NB4 (cell line): Measurements from ENCODE around the gene MYO18A.

Experiments used
- MYC ChIP-seq: IDR thresholded peaks from 2 replicates; pipeline ENCODE4 v1.6.1; 2011; ENCODE audit warnings: low read depth, low read length
- POLR2A ChIP-seq: IDR thresholded peaks from 2 replicates; pipeline ENCODE4 v1.6.1; 2011; ENCODE audit warnings: mild to moderate bottlenecking; ENCODE audit not compliant: insufficient read length; ENCODE audit errors: extremely low read depth
- TF ChIP-seq, protein P1 (sequence below): IDR thresholded peaks from one replicate; pipeline ENCODE4 v1.5.1; 2012; ENCODE audit warnings: low read depth, low read length
- TF ChIP-seq, protein P2 (sequence below): IDR thresholded peaks from 2 replicates; pipeline ENCODE4 v1.6.1; 2011; ENCODE audit warnings: low read depth, low read length

DNA sequence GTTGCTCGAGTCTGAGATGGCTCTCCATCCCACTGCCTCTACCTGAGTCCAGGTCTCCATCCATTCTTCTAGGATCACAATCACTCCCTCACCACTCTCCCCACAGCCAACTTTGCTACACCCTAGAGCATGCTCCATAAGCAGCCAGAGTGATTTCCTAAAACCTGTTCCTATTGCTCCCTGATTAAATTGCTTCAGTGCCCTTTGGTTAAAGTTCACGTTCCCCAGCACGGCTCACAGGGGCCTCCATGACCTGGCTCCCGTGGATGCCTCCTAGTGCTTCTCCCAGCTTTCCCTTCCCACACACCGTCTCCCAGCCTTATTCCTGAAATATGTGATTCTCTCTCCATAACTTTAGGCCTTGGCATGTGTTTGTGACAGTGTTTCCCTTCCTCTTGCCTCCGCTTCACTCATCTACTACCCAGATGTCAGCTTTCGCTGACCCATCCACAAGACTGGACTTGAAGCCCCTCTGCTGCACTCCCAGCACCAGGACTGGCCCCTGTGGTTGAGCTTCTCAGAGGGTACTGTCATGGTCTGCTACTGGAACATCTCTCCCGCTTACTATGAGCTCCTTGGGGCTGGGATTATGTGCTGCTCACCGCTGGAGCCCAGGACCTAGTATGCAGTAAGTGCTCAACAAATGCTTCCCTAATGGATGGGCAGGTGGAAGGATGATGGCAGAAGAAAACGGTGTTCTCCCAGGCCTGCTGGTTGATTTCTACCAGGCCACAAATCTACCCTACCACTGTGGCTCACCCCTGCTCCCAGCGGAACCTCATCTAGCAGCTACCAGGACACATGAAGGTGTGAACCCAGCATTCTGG lies 17.9 kb downstream of the MYO18A start:
- TF ChIP-seq, protein P1, sequence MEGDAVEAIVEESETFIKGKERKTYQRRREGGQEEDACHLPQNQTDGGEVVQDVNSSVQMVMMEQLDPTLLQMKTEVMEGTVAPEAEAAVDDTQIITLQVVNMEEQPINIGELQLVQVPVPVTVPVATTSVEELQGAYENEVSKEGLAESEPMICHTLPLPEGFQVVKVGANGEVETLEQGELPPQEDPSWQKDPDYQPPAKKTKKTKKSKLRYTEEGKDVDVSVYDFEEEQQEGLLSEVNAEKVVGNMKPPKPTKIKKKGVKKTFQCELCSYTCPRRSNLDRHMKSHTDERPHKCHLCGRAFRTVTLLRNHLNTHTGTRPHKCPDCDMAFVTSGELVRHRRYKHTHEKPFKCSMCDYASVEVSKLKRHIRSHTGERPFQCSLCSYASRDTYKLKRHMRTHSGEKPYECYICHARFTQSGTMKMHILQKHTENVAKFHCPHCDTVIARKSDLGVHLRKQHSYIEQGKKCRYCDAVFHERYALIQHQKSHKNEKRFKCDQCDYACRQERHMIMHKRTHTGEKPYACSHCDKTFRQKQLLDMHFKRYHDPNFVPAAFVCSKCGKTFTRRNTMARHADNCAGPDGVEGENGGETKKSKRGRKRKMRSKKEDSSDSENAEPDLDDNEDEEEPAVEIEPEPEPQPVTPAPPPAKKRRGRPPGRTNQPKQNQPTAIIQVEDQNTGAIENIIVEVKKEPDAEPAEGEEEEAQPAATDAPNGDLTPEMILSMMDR: no peak
- no peak for TF ChIP-seq POLR2A
- no peak for TF ChIP-seq MYC
- TF ChIP-seq, protein P2, sequence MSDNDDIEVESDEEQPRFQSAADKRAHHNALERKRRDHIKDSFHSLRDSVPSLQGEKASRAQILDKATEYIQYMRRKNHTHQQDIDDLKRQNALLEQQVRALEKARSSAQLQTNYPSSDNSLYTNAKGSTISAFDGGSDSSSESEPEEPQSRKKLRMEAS: no peak
